PC-3 (cell line): ENCODE results near the gene LRRC75A. TPM values are rescaled to one million over a fixed set of nuclear protein-coding genes. Genes with fewer than 3 reads are reported as not detected.

ENCODE experiments used
- ATAC-seq: fragments of 200-7000 bp; cut with Tn5 transposase; 2 replicates; pipeline ENCODE4 v1.9.1; 2020; ENCODE audit warnings: mild to moderate bottlenecking, moderate library complexity
- BruUV-seq: library from RNA; stranded (reverse); fragments of 400-500 nt; replicated peaks from 2 replicates; lab custom pipeline; 2021; lab: Mats Ljungman, UMichigan
- CTCF ChIA-PET: fragments of 300-600 bp; sonication (Branson Sonifier 250); formaldehyde crosslinking; loops from one replicate; lab custom pipeline; 2022; ENCODE audit warnings: antibody characterized with exemption; lab: Charles Lee
- POLR2A ChIA-PET: fragments of 300-600 bp; sonication (Branson Sonifier 250); formaldehyde crosslinking; loops from one replicate; lab custom pipeline; 2022; ENCODE audit warnings: antibody characterized with exemption; ENCODE audit not compliant: unreplicated experiment; lab: Charles Lee
- DNase-seq: peaks from one replicate; pipeline ENCODE4 v3.0.0-alpha.2; 2015
- H2AFZ ChIP-seq: fragments of 300-600 bp; sonication (generic); 2 replicates; pipeline ENCODE4 v1.6.0; 2016; ENCODE audit warnings: antibody characterized with exemption, low read length
- H3F3A ChIP-seq: fragments of 300-600 bp; sonication (generic); one replicate; pipeline ENCODE4 v1.6.0; 2017; ENCODE audit warnings: antibody characterized with exemption, low read length, control low read depth, mild to moderate bottlenecking; ENCODE audit not compliant: unreplicated experiment
- H3K27ac ChIP-seq: fragments of 300-600 bp; sonication (generic); 2 replicates; pipeline ENCODE4 v1.5.1; 2016; ENCODE audit warnings: mild to moderate bottlenecking, low read length
- H3K27me3 ChIP-seq: fragments of 300-600 bp; sonication (generic); 2 replicates; pipeline ENCODE4 v1.6.1; 2016; ENCODE audit warnings: low read length, mixed read lengths
- H3K36me3 ChIP-seq: fragments of 300-600 bp; sonication (generic); 2 replicates; pipeline ENCODE4 v1.6.1; 2016; ENCODE audit warnings: low read depth, mixed run types, low read length, mixed read lengths
- H3K4me1 ChIP-seq: fragments of 300-600 bp; sonication (generic); 2 replicates; pipeline ENCODE4 v1.5.1; 2016; ENCODE audit warnings: low read length; ENCODE audit not compliant: insufficient read depth
- H3K4me2 ChIP-seq: fragments of 300-600 bp; sonication (generic); 2 replicates; pipeline ENCODE4 v1.6.0; 2016; ENCODE audit warnings: low read length
- H3K4me3 ChIP-seq: fragments of 300-600 bp; sonication (generic); 2 replicates; pipeline ENCODE4 v1.5.1; 2016; ENCODE audit warnings: mild to moderate bottlenecking, low read length, mixed read lengths
- H3K79me2 ChIP-seq: fragments of 300-600 bp; sonication (generic); 2 replicates; pipeline ENCODE4 v1.6.1; 2017; ENCODE audit warnings: low read length, mixed read lengths
- H3K9ac ChIP-seq: fragments of 300-600 bp; sonication (generic); 2 replicates; pipeline ENCODE4 v1.6.0; 2016; ENCODE audit warnings: mild to moderate bottlenecking, low read length
- H3K9me2 ChIP-seq: fragments of 300-600 bp; sonication (generic); replicated peaks from 2 replicates; pipeline ENCODE4 v1.6.1; 2016; ENCODE audit warnings: mixed run types, low read length, mixed read lengths
- H3K9me3 ChIP-seq: fragments of 300-600 bp; sonication (generic); 2 replicates; pipeline ENCODE4 v1.6.1; 2016; ENCODE audit warnings: low read length, mixed read lengths
- H4K20me1 ChIP-seq: fragments of 300-600 bp; sonication (generic); 2 replicates; pipeline ENCODE4 v1.6.1; 2016; ENCODE audit warnings: low read length, mixed read lengths
- CTCF ChIP-seq: fragments of 300-600 bp; sonication (generic); conservative IDR thresholded peaks from 2 replicates; pipeline ENCODE4 v1.5.1; 2017; ENCODE audit warnings: antibody characterized with exemption, low read depth, mild to moderate bottlenecking, low read length
- EZH2 ChIP-seq: fragments of 300-600 bp; sonication (generic); IDR thresholded peaks from one replicate; pipeline ENCODE4 v1.6.1; 2017; ENCODE audit warnings: antibody characterized with exemption, mild to moderate bottlenecking, low read length; ENCODE audit not compliant: unreplicated experiment
- EZH2phosphoT487 ChIP-seq: fragments of 300-600 bp; sonication (generic); IDR thresholded peaks from 2 replicates; pipeline ENCODE4 v1.6.1; 2018; ENCODE audit warnings: mild to moderate bottlenecking, antibody characterized with exemption, low read length, borderline replicate concordance
- intact Hi-C: fragments of 100-400 bp; cut with micrococcal nuclease; formaldehyde crosslinking; loops from 2 replicates; pipeline ENCODE4 v1.9.0; 2023
- total RNA-seq: library from RNA; depleted of rRNA; stranded (reverse); fragments of >200 nt; gene quantifications from 2 replicates; pipeline ENCODE4 v1.2.3, GENCODE V29; 2014

Gene LRRC75A
- total RNA-seq, 1 experiment from 2014 or later: 15.8 TPM

GRCh38 chr17:16439811-16440351, 52.1 kb downstream of the LRRC75A start:
- Histone ChIP-seq H3F3A (peaks cover 35% of the 10 kb centered on the region), H3K79me2 (peaks cover 45% of the 10 kb centered on the region), H3K9me3 (no peaks in the 10 kb centered on the region), H3K9ac (peak overlapping the region; percentile 98), H3K27me3 (no peaks in the 10 kb centered on the region), H3K4me1 (peaks cover 32% of the 10 kb centered on the region), H3K36me3 (peaks cover 57% of the 10 kb centered on the region), H3K4me3 (peak overlapping the region; percentile 87), H4K20me1 (peaks cover 51% of the 10 kb centered on the region), H3K9me2 (no peaks in the 10 kb centered on the region), H3K4me2 (peak overlapping the region; percentile 86), H2AFZ (no peak overlapping the region), H3K27ac (peak overlapping the region; percentile 74)
- POLR2A ChIA-PET: no interaction called here
- no TSS peak for BruUV-seq
- CTCF ChIA-PET: no interaction called here
- peak; percentile 27 for DNase-seq
- intact Hi-C loops: no loop called here
- ATAC-seq: no peak
- no peak for TF ChIP-seq EZH2
- no peak for TF ChIP-seq CTCF
- no peak for TF ChIP-seq EZH2phosphoT487

- H3K9me3 ChIP-seq: no peaks in the 10 kb centered on the region
- H3K4me3 ChIP-seq: peak overlapping the region; percentile 87
- ATAC-seq: no peak
- POLR2A ChIA-PET: interaction anchor here (0.9 kb wide), 1 partner anchor 96 kb away, joined by 6 read pairs; no protein-coding TSS in a partner anchor
- intact Hi-C loops: no loop called here
- H3K4me1 ChIP-seq: peaks cover 32% of the 10 kb centered on the region
- peak overlapping the region; percentile 4; the same call in 1 of the 2 replicates for H2AFZ ChIP-seq
- peaks cover 50% of the 10 kb centered on the region for H4K20me1 ChIP-seq
- peak overlapping the region; percentile 98 for H3K9ac ChIP-seq
- H3K4me2 ChIP-seq: peak overlapping the region; percentile 86
- H3K79me2 ChIP-seq: peaks cover 45% of the 10 kb centered on the region
- TSS peak; percentile 54 for BruUV-seq
- peak overlapping the region; percentile 74 for H3K27ac ChIP-seq
- TF ChIP-seq EZH2phosphoT487: no peak
- no peak for TF ChIP-seq EZH2
- TF ChIP-seq CTCF: no peak
- H3K36me3 ChIP-seq: peaks cover 54% of the 10 kb centered on the region
- DNase-seq: no peak
- H3K9me2 ChIP-seq: no peaks in the 10 kb centered on the region
- CTCF ChIA-PET: no interaction called here
- no peaks in the 10 kb centered on the region for H3K27me3 ChIP-seq
- peaks cover 35% of the 10 kb centered on the region for H3F3A ChIP-seq
Observed at GRCh38 chr17:16439303-16439791, 52.6 kb downstream of the LRRC75A start.
